Karpas-422 (cell line): ENCODE results near the gene LRIG3. TPM values are rescaled to one million over a fixed set of nuclear protein-coding genes. Genes with fewer than 3 reads are reported as not detected.
"Not testable (repeated sequence)": the region's sequence is repeated elsewhere in the genome, so short reads cannot be mapped to it uniquely, and the experiment has no call there.

Experiments used
- DNase-seq: peaks from one replicate; pipeline ENCODE4 v3.0.0-alpha.2; 2015
- H2AFZ ChIP-seq: fragments of 200-600 bp; sonication (generic); 2 replicates; pipeline ENCODE4 v1.6.1; 2014; ENCODE audit warnings: antibody characterized with exemption, low read length, mixed read lengths
- H3K27ac ChIP-seq: fragments of 200-600 bp; sonication (generic); 2 replicates; pipeline ENCODE4 v1.5.1; 2014; ENCODE audit warnings: mild to moderate bottlenecking, low read length, moderate library complexity
- H3K27me3 ChIP-seq: fragments of 200-600 bp; sonication (generic); 2 replicates; pipeline ENCODE4 v1.6.1; 2014; ENCODE audit warnings: low read length, mixed read lengths
- H3K36me3 ChIP-seq: fragments of 200-600 bp; sonication (generic); 2 replicates; pipeline ENCODE4 v1.6.1; 2014; ENCODE audit warnings: low read length, mixed read lengths; ENCODE audit not compliant: insufficient read depth
- H3K4me1 ChIP-seq: fragments of 200-600 bp; sonication (generic); 2 replicates; pipeline ENCODE4 v1.6.1; 2014; ENCODE audit warnings: mild to moderate bottlenecking, low read length, mixed read lengths
- H3K4me2 ChIP-seq: fragments of 200-600 bp; sonication (generic); 2 replicates; pipeline ENCODE4 v1.6.1; 2014; ENCODE audit warnings: low read length, low read depth, mild to moderate bottlenecking; ENCODE audit not compliant: poor library complexity, severe bottlenecking
- H3K4me3 ChIP-seq: fragments of 200-600 bp; sonication (generic); 2 replicates; pipeline ENCODE4 v1.5.1; 2014; ENCODE audit warnings: mild to moderate bottlenecking, antibody characterized with exemption, low read length, mixed read lengths
- H3K79me2 ChIP-seq: fragments of 200-600 bp; sonication (generic); 2 replicates; pipeline ENCODE4 v1.6.1; 2014; ENCODE audit warnings: mild to moderate bottlenecking, low read length, mixed read lengths
- H3K9ac ChIP-seq: fragments of 200-600 bp; sonication (generic); 2 replicates; pipeline ENCODE4 v1.6.0; 2014; ENCODE audit warnings: low read length
- H3K9me2 ChIP-seq: fragments of 200-600 bp; sonication (generic), shearing (Covaris generic); replicated peaks from 2 replicates; pipeline ENCODE4 v1.6.0; 2014; ENCODE audit warnings: mild to moderate bottlenecking, low read length, moderate library complexity; ENCODE audit not compliant: insufficient read depth
- H3K9me3 ChIP-seq: fragments of 300-700, 200-600 bp; sonication (generic); 2 replicates; pipeline ENCODE4 v1.6.1; 2014; ENCODE audit warnings: low read length, mixed read lengths
- H4K20me1 ChIP-seq: fragments of 200-600 bp; sonication (generic); 2 replicates; pipeline ENCODE4 v1.6.1; 2014; ENCODE audit warnings: mild to moderate bottlenecking, antibody characterized with exemption, low read length, low read depth; ENCODE audit not compliant: insufficient read depth
- total RNA-seq: library from RNA; depleted of rRNA; stranded (reverse); fragments of >200 nt; shearing (Covaris generic); gene quantifications from 2 replicates; pipeline ENCODE4 v1.2.3, GENCODE V29; 2014; ENCODE audit warnings: low replicate concordance

Gene LRIG3
- total RNA-seq, 1 experiment from 2014 or later, result not detected

GRCh38 chr12:58959639-58960300 is 39.5 kb upstream of the LRIG3 start:
- H4K20me1 ChIP-seq, result no peaks in the 10 kb centered on the region
- no peak for DNase-seq
- H3K79me2 ChIP-seq, result no peaks in the 10 kb centered on the region
- no peaks in the 10 kb centered on the region for H3K9me3 ChIP-seq
- peaks cover 9% of the 10 kb centered on the region for H3K4me1 ChIP-seq
- no peak overlapping the region for H3K27ac ChIP-seq
- no peaks in the 10 kb centered on the region for H3K27me3 ChIP-seq
- H3K9me2 ChIP-seq, result no peaks in the 10 kb centered on the region
- H2AFZ ChIP-seq, result no peak overlapping the region
- H3K4me2 ChIP-seq, result no peak overlapping the region
- H3K36me3 ChIP-seq, result no peaks in the 10 kb centered on the region
- H3K9ac ChIP-seq, result no peak overlapping the region
- H3K4me3 ChIP-seq, result no peak overlapping the region

- H2AFZ ChIP-seq, result no peak overlapping the region
- no peaks in the 10 kb centered on the region for H3K9me2 ChIP-seq
- peaks cover 9% of the 10 kb centered on the region for H3K4me1 ChIP-seq
- no peak overlapping the region for H3K27ac ChIP-seq
- H3K4me3 ChIP-seq, result no peak overlapping the region
- DNase-seq, result no peak
- H3K36me3 ChIP-seq, result no peaks in the 10 kb centered on the region
- H4K20me1 ChIP-seq, result no peaks in the 10 kb centered on the region
- H3K9me3 ChIP-seq, result no peaks in the 10 kb centered on the region
- no peak overlapping the region for H3K4me2 ChIP-seq
- H3K27me3 ChIP-seq, result no peaks in the 10 kb centered on the region
- no peaks in the 10 kb centered on the region for H3K79me2 ChIP-seq
- H3K9ac ChIP-seq, result no peak overlapping the region
These were observed 37.0 kb upstream of the LRIG3 start for GRCh38 chr12:58957298-58957697.

GRCh38 chr12:58955849-58956248 is 35.5 kb upstream of the LRIG3 start:
- Histone ChIP-seq H3K79me2 (no peaks in the 10 kb centered on the region), H3K27ac (no peak overlapping the region)

GRCh38 chr12:58954002-58954401 is 33.7 kb upstream of the LRIG3 start:
- DNase-seq, result no peak
- H3K4me2 ChIP-seq, result no peak overlapping the region

More at GRCh38 chr12:58955849-58956248, 35.5 kb upstream of the LRIG3 start:
- no peaks in the 10 kb centered on the region for H3K36me3 ChIP-seq
- no peak overlapping the region for H3K4me3 ChIP-seq
- H4K20me1 ChIP-seq, result no peaks in the 10 kb centered on the region
- H3K9me3 ChIP-seq, result no peaks in the 10 kb centered on the region
- peaks cover 9% of the 10 kb centered on the region for H3K4me1 ChIP-seq
- no peak for DNase-seq
- H3K4me2 ChIP-seq, result no peak overlapping the region
- H3K27me3 ChIP-seq, result no peaks in the 10 kb centered on the region
- H3K9ac ChIP-seq, result no peak overlapping the region
- no peaks in the 10 kb centered on the region for H3K9me2 ChIP-seq
- no peak overlapping the region for H2AFZ ChIP-seq

GRCh38 chr12:58950739-58951100 is 30.4 kb upstream of the LRIG3 start:
- Histone ChIP-seq H3K36me3 (no peaks in the 10 kb centered on the region), H3K4me3 (no peak overlapping the region), H3K27me3 (no peaks in the 10 kb centered on the region), H3K9me2 (no peaks in the 10 kb centered on the region), H3K4me1 (no peaks in the 10 kb centered on the region), H3K79me2 (no peaks in the 10 kb centered on the region), H4K20me1 (no peaks in the 10 kb centered on the region), H3K9me3 (no peaks in the 10 kb centered on the region), H2AFZ (no peak overlapping the region), H3K27ac (no peak overlapping the region), H3K9ac (no peak overlapping the region), H3K4me2 (no peak overlapping the region)
- no peak for DNase-seq

More at GRCh38 chr12:58954002-58954401, 33.7 kb upstream of the LRIG3 start:
- H3K27ac ChIP-seq, result no peak overlapping the region
- H3K9ac ChIP-seq, result no peak overlapping the region
- no peaks in the 10 kb centered on the region for H3K9me2 ChIP-seq
- H3K79me2 ChIP-seq, result no peaks in the 10 kb centered on the region
- no peaks in the 10 kb centered on the region for H3K27me3 ChIP-seq
- no peaks in the 10 kb centered on the region for H3K36me3 ChIP-seq
- no peak overlapping the region for H2AFZ ChIP-seq
- H3K9me3 ChIP-seq, result no peaks in the 10 kb centered on the region
- peaks cover 9% of the 10 kb centered on the region for H3K4me1 ChIP-seq
- no peaks in the 10 kb centered on the region for H4K20me1 ChIP-seq
- no peak overlapping the region for H3K4me3 ChIP-seq

- H3K79me2 ChIP-seq, H3K27me3 ChIP-seq, H3K9ac ChIP-seq, H3K27ac ChIP-seq, H3K36me3 ChIP-seq, H4K20me1 ChIP-seq, H3K9me2 ChIP-seq, H3K4me2 ChIP-seq, H3K9me3 ChIP-seq, DNase-seq, H3K4me1 ChIP-seq, H3K4me3 ChIP-seq, H2AFZ ChIP-seq: not testable (repeated sequence)
These were observed 29.8 kb upstream of the LRIG3 start for GRCh38 chr12:58949954-58950738.

- Histone ChIP-seq H3K9me3 (no peaks in the 10 kb centered on the region), H4K20me1 (no peaks in the 10 kb centered on the region), H3K9me2 (no peaks in the 10 kb centered on the region), H3K4me2 (no peak overlapping the region), H3K27ac (no peak overlapping the region), H3K27me3 (no peaks in the 10 kb centered on the region), H3K79me2 (no peaks in the 10 kb centered on the region), H3K36me3 (no peaks in the 10 kb centered on the region), H3K9ac (no peak overlapping the region), H3K4me1 (no peaks in the 10 kb centered on the region), H3K4me3 (no peak overlapping the region), H2AFZ (no peak overlapping the region)
- no peak for DNase-seq
These were observed 22.8 kb upstream of the LRIG3 start for GRCh38 chr12:58943079-58943478.

- no peak for DNase-seq
- H3K9me3 ChIP-seq, result no peaks in the 10 kb centered on the region
- H3K79me2 ChIP-seq, result no peaks in the 10 kb centered on the region
- no peaks in the 10 kb centered on the region for H3K4me1 ChIP-seq
- no peak overlapping the region for H3K9ac ChIP-seq
- no peak overlapping the region for H3K4me3 ChIP-seq
- no peaks in the 10 kb centered on the region for H3K36me3 ChIP-seq
- no peak overlapping the region for H3K27ac ChIP-seq
- no peaks in the 10 kb centered on the region for H4K20me1 ChIP-seq
- H3K4me2 ChIP-seq, result no peak overlapping the region
- H2AFZ ChIP-seq, result no peak overlapping the region
- no peaks in the 10 kb centered on the region for H3K27me3 ChIP-seq
- H3K9me2 ChIP-seq, result no peaks in the 10 kb centered on the region
These were observed 22.0 kb upstream of the LRIG3 start for GRCh38 chr12:58942345-58942744.
